GM19043 (cell line): ENCODE measurements around the gene FGD6.
A peak's percentile ranks its signal among the peaks of the same experiment; 100 is the strongest.
"Not testable (repeated sequence)": the region's sequence is repeated elsewhere in the genome, so short reads cannot be mapped to it uniquely, and the experiment has no call there.

Source experiments
- ATAC-seq: cut with Tn5 transposase; IDR thresholded peaks from one replicate; pipeline ENCODE4 v1.9.1; 2021; ENCODE audit warnings: low read depth; ENCODE audit not compliant: unreplicated experiment

The FGD6 gene

DNA sequence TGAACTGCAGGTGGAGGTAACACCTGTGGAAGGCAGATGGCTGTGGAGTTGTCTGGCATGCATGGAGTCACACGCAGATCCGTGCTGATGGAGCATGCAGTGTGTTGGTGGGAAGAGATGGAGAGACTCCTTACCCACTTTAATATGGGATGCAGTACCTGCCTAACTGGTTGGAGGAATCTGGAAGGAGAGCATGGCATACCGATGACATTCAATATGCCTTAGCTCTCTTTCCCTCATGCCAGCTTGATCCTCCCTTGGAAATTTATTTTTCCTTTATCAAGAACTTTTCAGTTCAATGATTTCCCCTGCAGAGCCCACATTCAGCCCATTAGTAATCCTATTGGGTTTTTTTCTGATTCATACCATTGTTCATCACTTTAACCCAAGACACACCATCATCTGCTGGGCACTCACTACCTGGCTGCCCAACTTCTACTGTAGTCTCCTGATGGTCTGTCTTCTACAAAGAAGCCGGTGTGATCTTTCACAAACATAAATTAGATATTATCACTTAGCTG is 117.9 kb downstream of the FGD6 start:
- ATAC-seq: no peak

DNA sequence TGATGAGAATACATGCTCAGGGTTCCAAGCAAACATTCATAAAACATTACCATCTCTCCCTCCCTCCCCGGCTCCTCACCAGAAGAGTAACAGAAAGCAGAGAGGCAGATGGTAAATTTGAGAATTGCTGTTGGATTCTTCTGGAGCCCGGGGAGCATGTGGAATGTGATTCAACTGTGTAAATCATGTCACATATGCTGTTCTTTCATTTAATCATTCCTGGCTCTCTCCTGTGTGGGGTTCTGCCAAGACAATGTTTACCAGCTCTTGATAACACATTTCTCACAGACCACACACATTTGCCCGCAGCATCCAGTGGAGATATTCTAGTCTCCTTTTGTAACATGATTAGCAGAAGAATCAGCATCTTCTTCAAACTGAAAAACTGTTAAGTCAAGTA is 120.4 kb downstream of the FGD6 start:
- ATAC-seq: no peak

- ATAC-seq: no peak
Measured at GRCh38 chr12:95096378-95096777, 120.9 kb downstream of the FGD6 start.

DNA sequence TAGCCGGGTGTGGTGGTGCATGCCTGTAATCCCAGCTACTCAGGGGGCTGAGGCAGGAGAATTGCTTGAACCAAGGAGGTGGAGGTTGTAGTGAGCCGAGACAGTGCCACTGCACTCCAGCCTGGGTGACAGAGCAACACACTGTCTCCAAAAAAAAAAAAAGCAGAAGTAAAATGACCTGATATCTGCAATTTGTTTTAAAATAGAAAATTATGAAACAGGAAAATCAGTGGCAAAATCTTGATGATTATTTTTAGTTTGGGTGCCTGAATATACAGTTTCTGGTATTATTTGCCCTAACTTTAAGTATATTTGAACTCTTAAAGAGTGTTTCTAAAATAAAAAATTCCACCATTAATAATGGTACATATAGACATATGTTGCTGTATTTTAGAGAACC is 121.4 kb downstream of the FGD6 start:
- not testable (repeated sequence) for ATAC-seq

- no peak for ATAC-seq
Measured at GRCh38 chr12:95089462-95089861, 127.8 kb downstream of the FGD6 start.

DNA sequence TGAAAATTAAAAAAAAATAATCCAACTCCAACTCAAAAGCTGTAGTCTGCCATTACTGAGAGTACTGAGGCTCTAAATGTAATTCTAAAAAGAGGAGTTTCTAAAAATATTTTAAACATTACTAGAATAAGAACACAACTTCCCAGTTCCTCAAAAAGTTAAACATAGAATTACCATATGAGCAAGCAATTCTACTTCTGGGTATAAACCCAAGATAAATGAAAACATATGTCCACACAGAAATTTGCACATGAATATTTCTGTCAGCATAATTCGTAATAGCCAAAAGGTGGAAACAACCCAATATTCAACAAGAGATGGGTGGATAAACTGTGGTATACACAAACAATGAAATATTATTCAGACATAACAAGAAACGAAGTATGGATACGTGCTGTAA is 128.9 kb downstream of the FGD6 start:
- ATAC-seq: peak; percentile 70

DNA sequence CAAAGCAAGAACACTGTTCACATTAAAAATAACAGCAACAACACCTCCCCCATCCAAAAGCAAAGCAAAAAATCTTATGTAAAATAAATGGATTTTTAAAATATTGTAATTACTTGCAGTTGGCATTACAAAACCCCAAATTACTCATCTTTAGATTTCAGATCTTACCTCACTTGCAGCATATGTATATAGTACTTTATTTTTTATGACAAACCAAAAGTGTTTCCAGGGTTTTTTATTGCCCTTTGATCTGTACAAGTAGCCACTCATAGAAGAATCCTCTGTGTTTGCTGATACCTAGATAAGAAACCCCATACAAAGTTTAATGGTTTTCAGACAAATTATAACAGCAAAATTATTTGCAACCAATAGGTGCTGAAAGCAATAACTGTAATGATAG is 131.7 kb downstream of the FGD6 start:
- no peak for ATAC-seq

GRCh38 chr12:95083938-95084337 is 133.3 kb downstream of the FGD6 start:
- ATAC-seq: no peak

- ATAC-seq: no peak
Measured at GRCh38 chr12:95083471-95083870, 133.8 kb downstream of the FGD6 start.

GRCh38 chr12:95077341-95077740 is 139.9 kb downstream of the FGD6 start:
- no peak for ATAC-seq

GRCh38 chr12:95074766-95075165 is 142.5 kb downstream of the FGD6 start:
- ATAC-seq: no peak

DNA sequence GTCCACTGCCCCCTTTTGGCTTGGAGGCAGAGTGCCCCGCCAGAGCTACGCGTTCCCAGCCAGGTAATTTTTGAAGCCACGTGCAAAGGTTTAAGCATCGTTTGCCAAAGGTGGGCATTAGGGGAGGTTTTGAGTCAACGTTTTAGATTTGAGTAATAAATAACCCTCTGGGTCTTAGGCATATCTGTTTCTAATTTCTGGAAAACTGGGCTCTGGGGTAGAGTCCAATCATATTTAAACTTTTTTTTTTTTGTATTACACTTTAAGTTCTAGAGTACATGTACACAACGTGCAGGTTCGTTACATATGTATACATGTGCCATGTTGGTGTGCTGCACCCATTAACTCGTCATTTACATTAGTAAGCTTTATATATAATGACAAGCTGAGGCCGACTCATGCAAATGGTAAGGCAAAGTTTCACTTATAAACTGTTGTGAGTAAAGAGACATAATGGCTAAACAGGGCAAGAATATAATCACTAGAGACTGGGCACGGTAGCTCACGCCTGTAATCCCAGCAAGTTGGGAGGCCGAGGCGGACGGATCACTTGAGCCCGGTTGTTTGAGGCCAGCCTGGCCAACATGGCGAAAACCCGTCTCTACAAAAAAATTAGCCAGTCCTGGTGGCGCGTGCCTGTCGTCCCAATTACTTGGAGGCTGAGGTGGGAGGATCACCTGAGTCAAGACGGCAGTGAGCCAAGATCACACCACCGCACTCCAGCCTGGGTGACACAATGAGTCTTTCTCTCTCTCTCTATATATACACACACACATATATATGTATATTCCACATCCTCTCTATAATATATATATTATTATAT is 143.4 kb downstream of the FGD6 start:
- no peak for ATAC-seq

GRCh38 chr12:95072900-95073697 is 144.2 kb downstream of the FGD6 start, which contains the start of gene NR2C1:
Gene NR2C1 (minus strand): TSS chr12:95073618. CDS start chr12:95067384, 6,234 bp downstream.
- ATAC-seq: peak; percentile 94

GRCh38 chr12:95070378-95070777 is 146.9 kb downstream of the FGD6 start:
- no peak for ATAC-seq

- no peak for ATAC-seq
Measured at GRCh38 chr12:95066091-95066855, 151.0 kb downstream of the FGD6 start.

GRCh38 chr12:95060951-95061350 is 156.3 kb downstream of the FGD6 start:
- ATAC-seq: no peak

GRCh38 chr12:95059984-95060383 is 157.3 kb downstream of the FGD6 start:
- ATAC-seq: no peak

DNA sequence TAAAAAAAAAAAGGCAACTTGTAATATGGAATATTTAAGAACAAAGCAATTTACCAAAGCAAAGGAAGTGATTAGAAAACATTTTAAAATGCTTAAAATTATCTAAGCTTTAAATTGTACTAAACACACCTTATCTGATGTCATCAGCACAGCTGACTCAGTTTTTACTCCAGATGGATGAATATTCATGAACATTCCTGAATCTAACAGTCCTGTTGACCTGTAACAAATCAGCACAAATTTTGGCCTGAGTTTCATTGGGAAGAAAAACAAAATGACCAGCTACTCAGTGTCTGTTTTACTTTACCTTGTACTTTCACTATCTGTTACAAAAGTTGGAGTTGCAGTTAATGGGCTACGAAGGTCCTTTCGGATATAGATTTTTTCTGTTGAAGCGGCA is 159.8 kb downstream of the FGD6 start:
- ATAC-seq: no peak

DNA sequence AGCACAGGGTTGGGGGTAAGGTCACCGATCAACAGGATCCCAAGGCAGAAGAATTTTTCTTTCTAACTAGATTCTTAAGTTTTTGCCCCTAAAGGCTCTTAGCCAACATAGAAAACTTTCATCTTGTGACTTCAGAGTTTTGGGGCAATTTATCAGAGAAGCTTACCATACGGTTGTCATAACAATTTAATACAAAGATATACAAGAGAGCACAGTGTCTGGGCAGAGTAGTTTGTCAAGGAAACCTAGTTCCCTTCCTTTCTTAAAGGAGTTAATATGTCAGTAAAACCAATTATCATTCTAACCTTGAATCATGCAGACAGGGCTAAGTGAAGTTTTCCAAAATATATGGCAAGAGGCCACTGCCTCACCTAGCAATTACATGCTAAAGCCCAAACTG is 162.2 kb downstream of the FGD6 start:
- ATAC-seq: no peak

- ATAC-seq: no peak
Measured at GRCh38 chr12:95054206-95054605, 163.1 kb downstream of the FGD6 start.

DNA sequence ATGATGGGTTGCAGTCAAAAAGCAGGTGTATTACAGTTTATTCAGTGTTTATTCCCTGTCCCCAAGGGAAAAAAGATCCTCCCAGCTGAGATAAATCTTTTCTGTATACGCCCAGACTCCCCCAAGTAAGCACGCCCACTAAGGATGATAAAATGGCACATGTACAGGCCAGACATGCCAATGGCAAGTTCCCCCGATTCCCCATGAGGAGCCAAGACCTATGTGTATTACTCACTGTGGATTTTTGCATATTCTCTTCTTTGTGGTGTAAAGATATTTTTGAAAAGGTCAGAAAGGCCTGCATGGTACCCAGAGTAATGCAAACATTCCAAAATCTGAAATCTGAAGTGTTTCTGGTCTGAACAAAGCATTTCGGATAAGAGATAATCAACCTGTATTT is 166.0 kb downstream of the FGD6 start:
- no peak for ATAC-seq
